ENCODE measurements around the gene PKP3.

The PKP3 gene

GRCh38 chr11:363948-364761 is 29.9 kb upstream of the PKP3 start:
- DNase-seq, result peak; percentile 19

GRCh38 chr11:364991-365725 is 28.9 kb upstream of the PKP3 start:
- DNase-seq, result no peak

GRCh38 chr11:365831-366230 is 28.2 kb upstream of the PKP3 start:
- DNase-seq, result no peak

GRCh38 chr11:367956-368413 is 26.0 kb upstream of the PKP3 start:
- DNase-seq, result no peak

- DNase-seq, result no peak
These were observed 25.3 kb upstream of the PKP3 start for GRCh38 chr11:368414-369335.

GRCh38 chr11:369336-370018 is 24.5 kb upstream of the PKP3 start, which contains the start of gene B4GALNT4:
Gene B4GALNT4, plus strand, starts transcription at chr11:369499. Its CDS starts 305 bp downstream, at chr11:369804.
- no peak for DNase-seq

- DNase-seq, result no peak
These were observed 23.7 kb upstream of the PKP3 start for GRCh38 chr11:370070-370941.

- DNase-seq, result no peak
These were observed 23.0 kb upstream of the PKP3 start for GRCh38 chr11:371051-371450.

- DNase-seq, result no peak
These were observed 22.1 kb upstream of the PKP3 start for GRCh38 chr11:371716-372590.

- DNase-seq, result no peak
These were observed 20.9 kb upstream of the PKP3 start for GRCh38 chr11:372809-373715.

- no peak for DNase-seq
These were observed 20.1 kb upstream of the PKP3 start for GRCh38 chr11:373716-374551.

- no peak for DNase-seq
These were observed 18.7 kb upstream of the PKP3 start for GRCh38 chr11:375065-376025.

GRCh38 chr11:376531-377173 is 17.4 kb upstream of the PKP3 start:
- no peak for DNase-seq

- DNase-seq, result no peak
These were observed 16.7 kb upstream of the PKP3 start for GRCh38 chr11:377174-377865.

GRCh38 chr11:377883-378500 is 16.0 kb upstream of the PKP3 start:
- no peak for DNase-seq
